HG02678 (cell line): Measurements from ENCODE around the gene VIPR1.

Experiments
- ATAC-seq: cut with Tn5 transposase; IDR thresholded peaks from one replicate; pipeline ENCODE4 v1.9.1; 2021; ENCODE audit warnings: mild to moderate bottlenecking, moderate library complexity; ENCODE audit not compliant: unreplicated experiment

The VIPR1 gene

GRCh38 chr3:42502429-42503250, at the start of gene VIPR1:
VIPR1 (plus strand) TSS chr3:42502643; CDS start chr3:42502736, 93 bp downstream.
- ATAC-seq = peak; percentile 95

- ATAC-seq = no peak
Measured at GRCh38 chr3:42456211-42456610, 46.2 kb upstream of the VIPR1 start.

- no peak for ATAC-seq
Measured at GRCh38 chr3:42459151-42459550, 43.3 kb upstream of the VIPR1 start.

GRCh38 chr3:42461762-42462161, 40.7 kb upstream of the VIPR1 start:
- ATAC-seq = no peak

GRCh38 chr3:42463093-42463492, 39.4 kb upstream of the VIPR1 start:
- ATAC-seq = no peak

GRCh38 chr3:42468111-42468510, 34.3 kb upstream of the VIPR1 start:
- ATAC-seq = no peak

- no peak for ATAC-seq
Measured at GRCh38 chr3:42472555-42472954, 29.9 kb upstream of the VIPR1 start.

- no peak for ATAC-seq
Measured at GRCh38 chr3:42473083-42473932, 29.1 kb upstream of the VIPR1 start.

- ATAC-seq = no peak
Measured at GRCh38 chr3:42476225-42477125, 26.0 kb upstream of the VIPR1 start.

- ATAC-seq = no peak
Measured at GRCh38 chr3:42477696-42478095, 24.7 kb upstream of the VIPR1 start.

- no peak for ATAC-seq
Measured at GRCh38 chr3:42478830-42479229, 23.6 kb upstream of the VIPR1 start.

GRCh38 chr3:42486814-42487565, 15.5 kb upstream of the VIPR1 start:
- no peak for ATAC-seq

- ATAC-seq = no peak
Measured at GRCh38 chr3:42488687-42489086, 13.8 kb upstream of the VIPR1 start.

- ATAC-seq = no peak
Measured at GRCh38 chr3:42489116-42489936, 13.1 kb upstream of the VIPR1 start.

GRCh38 chr3:42489937-42490227, 12.6 kb upstream of the VIPR1 start:
- ATAC-seq = peak; percentile 9

GRCh38 chr3:42490243-42490642, 12.2 kb upstream of the VIPR1 start:
- ATAC-seq = peak; percentile 99

GRCh38 chr3:42491881-42492507, 10.4 kb upstream of the VIPR1 start:
- ATAC-seq = no peak

GRCh38 chr3:42492508-42493080, 9.8 kb upstream of the VIPR1 start:
- no peak for ATAC-seq
